ENCODE results near the gene INVS.

DNA sequence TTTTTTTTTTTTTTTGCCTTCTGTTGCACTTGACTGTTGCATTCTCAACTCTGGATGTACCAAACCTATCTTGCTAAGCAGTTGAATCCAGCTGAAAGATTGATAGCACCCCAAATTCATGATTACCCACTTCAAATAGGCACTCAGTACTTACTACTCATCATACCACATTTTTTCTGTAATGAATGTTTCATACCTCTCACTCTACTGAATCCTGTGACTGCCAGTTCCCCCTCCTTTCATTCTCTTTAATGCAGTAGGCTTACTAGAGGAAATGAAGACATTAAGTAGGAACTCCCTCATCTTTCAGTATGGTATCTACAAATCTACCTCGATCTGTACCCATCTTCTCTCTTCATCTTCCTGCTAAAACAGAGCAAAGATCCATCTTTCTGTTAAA lies 6.8 kb downstream of the INVS start:
- no peak for TF ChIP-seq GATA3 (IDR thresholded peaks at IDR 0.05; ENCODE audit: low read depth, low read length)
- no peak for TF ChIP-seq GATA2 (IDR thresholded peaks at IDR 0.05; ENCODE audit: low read depth, low read length)
